GM12878 (cell line): ENCODE results near the gene ZMYND15. TPM values are rescaled to one million over a fixed set of nuclear protein-coding genes. Genes with fewer than 3 reads are reported as not detected.

Source experiments
- ATAC-seq: fragments of 200-7000 bp; cut with Tn5 transposase; 3 replicates; pipeline ENCODE4 v1.9.1; 2020; ENCODE audit warnings: mild to moderate bottlenecking, moderate library complexity
- BruUV-seq: library from RNA; stranded (reverse); fragments of 400-500 nt; replicated peaks from 2 replicates; lab custom pipeline; 2021; lab: Mats Ljungman, UMichigan
- CTCF ChIA-PET: fragments of 300-600 bp; sonication (Branson Sonifier 250); formaldehyde crosslinking; extraction: SDS; loops from one replicate; lab custom pipeline; 2021; ENCODE audit warnings: inconsistent platforms; lab: Yijun Ruan, JAX
- POLR2A ChIA-PET: fragments of 350-600 bp; formaldehyde crosslinking; extraction: SDS; loops from one replicate; lab custom pipeline; 2021; ENCODE audit warnings: inconsistent platforms; lab: Charles Lee
- RAD21 ChIA-PET: fragments of 300-600 bp; sonication (Branson Sonifier 250); formaldehyde crosslinking; loops from one replicate; lab custom pipeline; 2023; ENCODE audit warnings: antibody characterized with exemption; ENCODE audit not compliant: unreplicated experiment; lab: Charles Lee
- SMC1A ChIA-PET: fragments of 300-600 bp; sonication (Branson Sonifier 250); formaldehyde crosslinking; loops from one replicate; lab custom pipeline; 2023; ENCODE audit not compliant: unreplicated experiment, uncharacterized antibody; lab: Charles Lee
- DNase-seq: peaks from one replicate; pipeline ENCODE4 v3.0.0-alpha.2; 2011; ENCODE audit warnings: low read depth, low spot score
- FAIRE-seq: peaks from 3 replicates; lab custom pipeline; 2011; peaks lifted over from hg19 to GRCh38; lab: Jason Lieb, UNC
- H2AFZ ChIP-seq: 2 replicates; pipeline ENCODE4 v1.6.0; 2011; ENCODE audit warnings: low read depth, low read length, control low read depth; ENCODE audit not compliant: control insufficient read depth
- H3K27ac ChIP-seq: 2 replicates; pipeline ENCODE4 v1.5.1; 2011; ENCODE audit warnings: control low read depth; ENCODE audit not compliant: control insufficient read depth, insufficient read depth
- H3K27me3 ChIP-seq, 2 experiments: replicated peaks in 1 of 2; 2 replicates each; pipeline versions ENCODE4 v1.6.0 to v1.6.1; 2011; ENCODE audit warnings: low read length in 1 of 2; ENCODE audit not compliant: control insufficient read depth in 2 of 2, insufficient read depth in 2 of 2
- H3K36me3 ChIP-seq, 2 experiments: 2 replicates each; pipeline ENCODE4 v1.5.1; 2011; ENCODE audit warnings: low read length in 1 of 2; ENCODE audit not compliant: control insufficient read depth in 2 of 2, insufficient read depth in 2 of 2
- H3K4me1 ChIP-seq: 2 replicates; pipeline ENCODE4 v1.6.1; 2011; ENCODE audit warnings: mild to moderate bottlenecking, low read length, moderate library complexity, mixed read lengths; ENCODE audit not compliant: control insufficient read depth, insufficient read depth
- H3K4me2 ChIP-seq: 2 replicates; pipeline ENCODE4 v1.6.0; 2011; ENCODE audit warnings: control low read depth; ENCODE audit not compliant: control insufficient read depth, insufficient read depth
- H3K4me3 ChIP-seq: fragments of 200-600 bp; sonication (generic); 2 replicates; pipeline ENCODE4 v1.5.1; 2016
- H3K79me2 ChIP-seq: 2 replicates; pipeline ENCODE4 v1.6.0; 2011; ENCODE audit warnings: low read length; ENCODE audit not compliant: control insufficient read depth, insufficient read depth
- H3K9ac ChIP-seq: 2 replicates; pipeline ENCODE4 v1.8.0; 2011; ENCODE audit warnings: low read length, control low read depth, mixed read lengths; ENCODE audit not compliant: control insufficient read depth, insufficient read depth
- H3K9me3 ChIP-seq: replicated peaks from 3 replicates; pipeline ENCODE4 v1.5.1; 2011; ENCODE audit warnings: mild to moderate bottlenecking, low read length; ENCODE audit not compliant: control insufficient read depth, insufficient read depth
- H4K20me1 ChIP-seq: 2 replicates; pipeline ENCODE4 v1.6.0; 2011; ENCODE audit not compliant: control insufficient read depth, insufficient read depth
- BRCA1 ChIP-seq: IDR thresholded peaks from 2 replicates; pipeline ENCODE4 v1.6.1; 2011; ENCODE audit warnings: low read depth, low read length, improper control_type of control experiment
- JUND ChIP-seq: IDR thresholded peaks from 2 replicates; pipeline ENCODE4 v1.6.1; 2012; ENCODE audit warnings: low read depth, mild to moderate bottlenecking, low read length, improper control_type of control experiment, moderate library complexity
- NR2C1 ChIP-seq: fragments of 450-650 bp; IDR thresholded peaks from 2 replicates; pipeline ENCODE4 v1.6.1; 2017; ENCODE audit warnings: antibody characterized with exemption, mild to moderate bottlenecking, moderate library complexity
- PML ChIP-seq: IDR thresholded peaks from 2 replicates; pipeline ENCODE4 v1.6.1; 2012; ENCODE audit warnings: low read length, inconsistent platforms
- RAD51 ChIP-seq: fragments of 450-650 bp; IDR thresholded peaks from 2 replicates; pipeline ENCODE4 v1.6.1; 2016; ENCODE audit warnings: moderate library complexity, mild to moderate bottlenecking, inconsistent platforms
- TCF3 ChIP-seq: IDR thresholded peaks from 2 replicates; pipeline ENCODE4 v1.6.1; 2012; ENCODE audit warnings: low read depth, mild to moderate bottlenecking, low read length, borderline replicate concordance; ENCODE audit not compliant: insufficient read depth
- WGBS: methylation state at CpG from one replicate; pipeline ENCODE4 v1.1.6; 2016; ENCODE audit warnings: low lambda C conversion rate; ENCODE audit not compliant: insufficient replicate concordance, insufficient coverage; ENCODE audit errors: missing lambda C conversion rate; 5-methylcytosine and 5-hydroxymethylcytosine counted together
- in situ Hi-C: fragments of 300-500 bp; cut with MboI; formaldehyde crosslinking; loops from 9 replicates; pipeline ENCODE4 v1.14.3; 2018; ENCODE audit warnings: mixed read lengths
- intact Hi-C: fragments of 100-400 bp; cut with micrococcal nuclease; formaldehyde crosslinking; loops from one replicate; pipeline ENCODE4 v1.14.2; 2022; ENCODE audit not compliant: unreplicated experiment
- polyA plus RNA-seq, 11 experiments: library from polyadenylated mRNA; depleted of rRNA in 4 of 11; unstranded in 6 of 11; stranded (reverse) in 5 of 11; fragments of >200 nt; fragmentation: Nextera tagmentation in 4 of 11; fragmentation: Illumina TruSeq in 1 of 11; extraction: Ambion mirVana in 4 of 11; extraction: Trizol in 1 of 11; gene quantifications; 1 replicate in 1 of 11; 2 replicates in 10 of 11; pipeline versions ENCODE4 v1.2.1 to v1.2.3, GENCODE V29; 2011 to 2016; ENCODE audit warnings: inconsistent platforms in 2 of 11, missing spikeins in 2 of 11, low read depth in 1 of 11
- total RNA-seq, 4 experiments: library from RNA; depleted of rRNA in 3 of 4; stranded (reverse); fragments of >200 nt in 3 of 4; fragmentation: Illumina TruSeq in 1 of 4; extraction: Trizol in 1 of 4; gene quantifications; 2 replicates each; pipeline versions ENCODE4 v1.2.1 to v1.2.3, GENCODE V29; 2013 to 2021
- TF ChIP-seq, protein P1 (sequence below): fragments of 150-350 bp; IDR thresholded peaks from 2 replicates; pipeline ENCODE4 v1.6.1; 2014; ENCODE audit warnings: mild to moderate bottlenecking, low read depth, low read length

The ZMYND15 gene
- total and polyA plus RNA-seq, 10 of the 15 experiments (the other 5 are each of a cell fraction or from before 2014, with no cell fraction given): 0.03 to 0.17 (median 0.06) TPM; not detected in 4

DNA sequence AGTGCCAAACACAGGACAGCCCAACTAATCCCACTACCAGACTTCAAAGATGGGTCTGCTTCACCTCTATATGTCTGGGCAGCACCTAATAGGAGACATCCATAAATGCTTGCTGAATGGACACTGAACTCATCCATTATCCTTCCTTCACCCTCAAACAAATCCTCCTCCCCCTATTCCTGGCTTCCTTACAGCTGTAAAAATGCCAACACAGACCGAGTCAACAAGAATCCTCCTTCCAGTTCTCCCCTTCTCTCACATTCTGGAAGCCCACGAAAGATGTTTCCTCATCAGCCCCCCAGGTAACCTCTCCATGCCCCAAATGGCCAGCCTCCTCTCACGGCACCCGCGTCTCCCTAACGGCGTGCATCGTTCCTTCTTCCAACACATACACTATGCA, 47.9 kb upstream of the ZMYND15 start:
- SMC1A ChIA-PET: interaction anchor here (1.0 kb wide), 1 partner anchor 15 kb away, joined by 3 read pairs; no protein-coding TSS in a partner anchor
- Histone ChIP-seq H3K9me3 (no peaks in the 10 kb centered on the region), H3K9ac (no peak overlapping the region), H2AFZ (no peak overlapping the region), H3K36me3 (peaks cover 0 to 8% of the 10 kb centered on the region in 2 experiments; a peak in 3 of 4 replicates), H3K4me1 (peaks cover 14% of the 10 kb centered on the region), H3K79me2 (peaks cover 21% of the 10 kb centered on the region), H3K27ac (no peak overlapping the region), H4K20me1 (no peaks in the 10 kb centered on the region; the same call in 1 of the 2 replicates), H3K4me2 (no peak overlapping the region)
- DNase-seq (no peak), FAIRE-seq (no peak), ATAC-seq (no peak)
- intact Hi-C loops: no loop called here
- CTCF ChIA-PET: interaction anchor here (2.5 kb wide), 1 partner anchor 124 kb away, joined by 8 read pairs; no protein-coding TSS in a partner anchor
- in situ Hi-C loops: no loop called here
- RAD21 ChIA-PET: no interaction called here
- no TSS peak for BruUV-seq
- POLR2A ChIA-PET: interaction anchor here (1.1 to 1.3 kb wide), 2 partner anchors 12 to 248 kb away, joined by 3 to 4 read pairs; partner anchors contain the start of genes PELP1 and SLC25A11
- WGBS: 97% methylated on average over 8 of the region's 8 CpGs
- TF ChIP-seq BRCA1 (no peak), NR2C1 (no peak), RAD51 (no peak), TCF3 (no peak), PML (no peak), JUND (no peak)
- TF ChIP-seq, protein P1, sequence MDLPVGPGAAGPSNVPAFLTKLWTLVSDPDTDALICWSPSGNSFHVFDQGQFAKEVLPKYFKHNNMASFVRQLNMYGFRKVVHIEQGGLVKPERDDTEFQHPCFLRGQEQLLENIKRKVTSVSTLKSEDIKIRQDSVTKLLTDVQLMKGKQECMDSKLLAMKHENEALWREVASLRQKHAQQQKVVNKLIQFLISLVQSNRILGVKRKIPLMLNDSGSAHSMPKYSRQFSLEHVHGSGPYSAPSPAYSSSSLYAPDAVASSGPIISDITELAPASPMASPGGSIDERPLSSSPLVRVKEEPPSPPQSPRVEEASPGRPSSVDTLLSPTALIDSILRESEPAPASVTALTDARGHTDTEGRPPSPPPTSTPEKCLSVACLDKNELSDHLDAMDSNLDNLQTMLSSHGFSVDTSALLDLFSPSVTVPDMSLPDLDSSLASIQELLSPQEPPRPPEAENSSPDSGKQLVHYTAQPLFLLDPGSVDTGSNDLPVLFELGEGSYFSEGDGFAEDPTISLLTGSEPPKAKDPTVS: no peak
- TF ChIP-seq, all 136 proteins: peak for 0
- Histone ChIP-seq H3K4me3 (no peak overlapping the region), H3K27me3 (no peaks in the 10 kb centered on the region)
